ENCODE measurements around the gene RPS6KA2.

DNA sequence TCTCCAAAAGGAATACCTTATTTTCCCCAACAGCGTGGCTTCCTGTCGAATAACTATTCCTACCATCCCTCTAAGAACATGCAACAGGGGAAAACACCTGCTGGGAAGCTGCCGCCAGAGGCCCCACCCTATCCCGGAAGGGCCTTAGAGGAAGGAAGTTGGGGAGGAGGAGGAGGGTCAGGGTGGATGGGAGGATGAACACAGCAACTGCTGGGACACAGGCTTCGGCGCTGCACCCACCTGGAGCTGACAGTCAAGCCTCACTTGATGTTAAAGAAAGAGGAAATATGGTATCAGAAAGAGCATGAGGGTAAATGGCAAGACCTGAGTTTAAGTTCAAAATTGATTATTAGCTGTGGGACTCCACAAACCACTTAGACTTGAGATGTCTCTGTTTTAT lies 36.5 kb upstream of the RPS6KA2 start:
- TF ChIP-seq, protein P1, sequence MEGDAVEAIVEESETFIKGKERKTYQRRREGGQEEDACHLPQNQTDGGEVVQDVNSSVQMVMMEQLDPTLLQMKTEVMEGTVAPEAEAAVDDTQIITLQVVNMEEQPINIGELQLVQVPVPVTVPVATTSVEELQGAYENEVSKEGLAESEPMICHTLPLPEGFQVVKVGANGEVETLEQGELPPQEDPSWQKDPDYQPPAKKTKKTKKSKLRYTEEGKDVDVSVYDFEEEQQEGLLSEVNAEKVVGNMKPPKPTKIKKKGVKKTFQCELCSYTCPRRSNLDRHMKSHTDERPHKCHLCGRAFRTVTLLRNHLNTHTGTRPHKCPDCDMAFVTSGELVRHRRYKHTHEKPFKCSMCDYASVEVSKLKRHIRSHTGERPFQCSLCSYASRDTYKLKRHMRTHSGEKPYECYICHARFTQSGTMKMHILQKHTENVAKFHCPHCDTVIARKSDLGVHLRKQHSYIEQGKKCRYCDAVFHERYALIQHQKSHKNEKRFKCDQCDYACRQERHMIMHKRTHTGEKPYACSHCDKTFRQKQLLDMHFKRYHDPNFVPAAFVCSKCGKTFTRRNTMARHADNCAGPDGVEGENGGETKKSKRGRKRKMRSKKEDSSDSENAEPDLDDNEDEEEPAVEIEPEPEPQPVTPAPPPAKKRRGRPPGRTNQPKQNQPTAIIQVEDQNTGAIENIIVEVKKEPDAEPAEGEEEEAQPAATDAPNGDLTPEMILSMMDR (IDR thresholded peaks at IDR 0.05), result no peak
- TF ChIP-seq POLR2A (IDR thresholded peaks at IDR 0.05), result no peak
